ENCODE results near the gene CTNNA2.

DNA sequence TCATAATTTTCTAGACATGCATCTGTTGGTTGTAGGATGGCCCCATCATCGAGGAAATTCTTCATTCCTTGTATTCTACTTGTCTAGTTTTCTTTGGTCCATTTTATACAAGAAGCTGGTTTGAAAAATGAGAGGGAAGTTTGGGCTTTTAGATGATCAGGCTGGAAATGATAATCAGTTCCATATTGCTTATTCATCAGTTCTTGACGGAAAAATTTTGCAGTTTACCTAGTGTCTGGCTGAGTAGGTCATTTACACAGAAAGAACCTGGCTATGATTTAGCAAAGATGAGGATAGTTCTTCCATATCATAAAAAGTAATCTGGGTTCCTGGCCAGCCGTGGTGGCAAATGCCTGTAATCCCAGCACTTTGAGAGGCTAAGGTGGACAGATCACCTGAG is 416.8 kb downstream of the CTNNA2 start:
- TF ChIP-seq GATA3 (IDR thresholded peaks at IDR 0.05; ENCODE audit: low read depth, low read length) (no peak), GATA2 (IDR thresholded peaks at IDR 0.05; ENCODE audit: low read depth, low read length) (no peak)

All from SH-SY5Y (cell line).